ENCODE measurements around the gene STARD3. TPM values are rescaled to one million over a fixed set of nuclear protein-coding genes. Genes with fewer than 3 reads are reported as not detected.

The STARD3 gene
- total RNA-seq, 8 experiments from 2014 or later: 22.8 to 39.8 (median 29.6) TPM

DNA sequence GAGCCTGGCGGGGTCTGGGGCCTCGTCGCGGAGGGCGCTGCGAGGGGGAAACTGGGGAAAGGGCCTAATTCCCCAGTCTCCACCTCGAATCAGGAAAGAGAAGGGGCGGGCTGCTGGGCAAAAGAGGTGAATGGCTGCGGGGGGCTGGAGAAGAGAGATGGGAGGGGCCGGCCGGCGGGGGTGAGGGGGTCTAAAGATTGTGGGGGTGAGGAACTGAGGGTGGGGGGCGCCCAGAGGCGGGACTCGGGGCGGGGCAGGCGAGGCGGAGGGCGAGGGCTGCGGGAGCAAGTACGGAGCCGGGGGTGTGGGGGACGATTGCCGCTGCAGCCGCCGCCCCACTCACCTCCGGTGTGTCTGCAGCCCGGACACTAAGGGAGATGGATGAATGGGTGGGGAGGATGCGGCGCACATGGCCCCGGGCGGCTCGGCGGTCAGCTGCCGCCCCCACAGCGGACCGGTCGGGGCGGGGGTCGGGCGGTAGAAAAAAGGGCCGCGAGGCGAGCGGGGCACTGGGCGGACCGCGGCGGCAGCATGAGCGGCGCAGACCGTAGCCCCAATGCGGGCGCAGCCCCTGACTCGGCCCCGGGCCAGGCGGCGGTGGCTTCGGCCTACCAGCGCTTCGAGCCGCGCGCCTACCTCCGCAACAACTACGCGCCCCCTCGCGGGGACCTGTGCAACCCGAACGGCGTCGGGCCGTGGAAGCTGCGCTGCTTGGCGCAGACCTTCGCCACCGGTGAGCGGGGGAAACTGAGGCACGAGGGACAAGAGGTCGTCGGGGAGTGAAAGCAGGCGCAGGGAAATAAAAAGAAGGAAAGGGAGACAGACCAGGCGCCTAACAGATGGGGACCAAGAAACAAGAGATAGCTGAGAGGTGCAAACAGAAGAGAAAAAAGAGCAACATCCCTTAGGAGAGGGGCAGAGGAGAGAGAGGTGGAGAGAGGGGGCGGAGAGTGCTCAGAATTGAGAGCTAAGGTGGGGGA is 31.3 kb downstream of the STARD3 start, which contains the start of gene PNMT:
Gene PNMT, plus strand, starts transcription at position 509 of the 980 bp plus-strand sequence. Its CDS starts 23 bp downstream, at position 532.
- 0 to 9% (median 4%) methylated on average over 1 to 18 of the region's 85 CpGs; no CpG with 5 or more reads in 3 of the 10 experiments for WGBS, 10 experiments
- Histone ChIP-seq H3K4me1 (replicated peaks in 1 of 2) (peaks cover 17 to 55% of the 10 kb centered on the region in 2 donors), H3K4me3 (peak within 1 kb of the TSS; percentile 17 to 36 (median 21)), H3K27ac (peak within 1 kb of the TSS in 1 of 2 donors; percentile 1)
- in situ Hi-C loops (cut with MboI; ENCODE audit: low pct_unique_long_range_greater_than_20kb in 2 of 9, low sequenced_read_pairs in 9 of 9, unreplicated experiment in 9 of 9): no loop called here
- ATAC-seq (replicated peaks in 6 of 8): peak; percentile 40 to 74 (median 52)

DNA sequence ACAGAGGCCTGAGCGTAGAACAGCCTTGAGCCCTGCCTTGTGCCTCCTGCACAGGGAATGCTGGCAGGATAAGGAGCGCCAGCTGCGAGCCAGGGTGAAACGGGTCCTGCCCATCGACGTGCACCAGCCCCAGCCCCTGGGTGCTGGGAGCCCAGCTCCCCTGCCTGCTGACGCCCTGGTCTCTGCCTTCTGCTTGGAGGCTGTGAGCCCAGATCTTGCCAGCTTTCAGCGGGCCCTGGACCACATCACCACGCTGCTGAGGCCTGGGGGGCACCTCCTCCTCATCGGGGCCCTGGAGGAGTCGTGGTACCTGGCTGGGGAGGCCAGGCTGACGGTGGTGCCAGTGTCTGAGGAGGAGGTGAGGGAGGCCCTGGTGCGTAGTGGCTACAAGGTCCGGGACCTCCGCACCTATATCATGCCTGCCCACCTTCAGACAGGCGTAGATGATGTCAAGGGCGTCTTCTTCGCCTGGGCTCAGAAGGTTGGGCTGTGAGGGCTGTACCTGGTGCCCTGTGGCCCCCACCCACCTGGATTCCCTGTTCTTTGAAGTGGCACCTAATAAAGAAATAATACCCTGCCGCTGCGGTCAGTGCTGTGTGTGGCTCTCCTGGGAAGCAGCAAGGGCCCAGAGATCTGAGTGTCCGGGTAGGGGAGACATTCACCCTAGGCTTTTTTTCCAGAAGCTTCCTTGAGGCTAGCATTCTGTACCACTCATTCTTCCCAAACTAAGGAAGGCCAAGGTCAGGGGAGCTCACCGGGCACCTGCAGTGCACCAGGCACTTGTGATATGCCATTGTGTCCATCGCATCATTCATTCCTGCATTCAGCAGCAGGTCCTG is 33.2 kb downstream of the STARD3 start:
- no peak overlapping the region for H3K27ac ChIP-seq
- in situ Hi-C loops (cut with MboI; ENCODE audit: low pct_unique_long_range_greater_than_20kb in 2 of 9, low sequenced_read_pairs in 9 of 9, unreplicated experiment in 9 of 9): no loop called here
- WGBS, 10 experiments: 80 to 97% (median 85%) methylated on average over 1 to 7 of the region's 23 CpGs; no CpG with 5 or more reads in 4 of the 10 experiments
- no peak overlapping the region for H3K4me3 ChIP-seq
- peaks cover 14 to 43% of the 10 kb centered on the region in 2 donors for H3K4me1 ChIP-seq (replicated peaks in 1 of 2)
- ATAC-seq (replicated peaks in 6 of 8): no peak

DNA sequence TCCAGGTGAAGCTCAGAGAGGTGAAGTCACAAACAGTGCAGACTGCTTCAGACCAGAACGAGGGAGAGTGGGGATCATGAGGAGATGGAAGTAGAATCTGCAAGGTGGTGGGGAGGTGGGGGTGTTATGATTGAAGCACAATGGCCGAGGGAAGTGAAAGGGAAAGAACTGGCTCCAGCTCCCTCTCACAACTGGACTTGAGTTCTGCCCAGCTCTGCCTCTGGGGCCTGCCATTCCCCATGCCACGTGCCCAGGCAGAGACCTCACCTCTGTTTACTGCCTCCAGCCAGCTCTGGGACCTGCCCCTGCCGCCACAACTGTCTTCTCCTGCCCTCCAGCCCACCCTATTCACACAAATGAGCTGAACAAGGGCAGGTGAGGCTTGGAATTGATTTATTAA is 33.8 kb downstream of the STARD3 start:
- Histone ChIP-seq H3K27ac (no peak overlapping the region), H3K4me3 (no peak overlapping the region), H3K4me1 (replicated peaks in 1 of 2) (peaks cover 14 to 39% of the 10 kb centered on the region in 2 donors)
- in situ Hi-C loops (cut with MboI; ENCODE audit: low pct_unique_long_range_greater_than_20kb in 2 of 9, low sequenced_read_pairs in 9 of 9, unreplicated experiment in 9 of 9): no loop called here
- WGBS, 10 experiments: 20 to 82% (median 55%) methylated on average over 1 to 3 of the region's 4 CpGs; no CpG with 5 or more reads in 4 of the 10 experiments
- ATAC-seq (replicated peaks in 6 of 8): no peak

DNA sequence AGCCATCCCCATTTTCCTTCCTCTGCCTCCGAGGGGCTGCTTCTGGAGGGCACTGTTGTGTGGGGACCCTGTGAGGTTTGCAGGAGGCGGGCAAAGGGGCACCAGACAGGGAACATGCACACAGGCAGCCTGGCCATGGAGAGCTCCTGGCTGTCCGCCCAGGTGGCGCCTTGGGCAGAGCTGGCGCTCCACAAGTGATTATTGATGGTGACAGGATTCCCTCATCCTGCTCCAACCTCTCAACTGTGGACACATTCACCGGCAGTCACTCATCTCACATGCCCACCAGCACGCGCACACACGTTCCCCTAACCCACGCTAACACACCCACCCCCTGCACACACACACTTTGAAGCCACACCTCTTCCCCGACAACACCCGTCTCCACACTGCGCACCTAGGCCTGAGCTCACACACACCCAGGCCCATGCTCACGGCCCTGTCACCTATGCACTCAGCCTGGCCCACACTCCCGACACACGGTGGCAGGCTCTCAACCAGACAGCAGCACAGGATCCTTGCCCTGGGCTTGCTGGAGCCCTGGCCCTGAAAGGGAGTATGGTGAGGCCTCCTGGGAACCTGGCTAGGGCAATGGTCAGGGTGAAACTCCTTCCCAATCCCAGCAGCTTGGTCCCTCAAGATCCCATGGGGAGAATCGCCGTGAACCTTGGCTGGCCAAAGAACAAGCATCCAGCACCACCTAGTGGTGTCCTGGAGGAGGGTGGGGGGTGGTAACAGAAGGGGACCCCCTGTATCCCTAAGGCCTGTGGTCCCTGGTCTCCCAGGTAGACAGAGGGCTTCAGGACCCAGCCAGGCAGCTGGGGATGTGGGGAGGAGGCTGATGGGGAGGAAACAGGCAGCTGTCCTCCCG is 34.9 kb downstream of the STARD3 start:
- in situ Hi-C loops (cut with MboI; ENCODE audit: low pct_unique_long_range_greater_than_20kb in 2 of 9, low sequenced_read_pairs in 9 of 9, unreplicated experiment in 9 of 9): no loop called here
- Histone ChIP-seq H3K4me3 (no peak overlapping the region), H3K4me1 (replicated peaks in 1 of 2) (peaks cover 13 to 32% of the 10 kb centered on the region in 2 donors), H3K27ac (no peak overlapping the region)
- 40 to 80% (median 73%) methylated on average over 1 to 4 of the region's 19 CpGs; no CpG with 5 or more reads in 7 of the 10 experiments for WGBS, 10 experiments
- peak; percentile 5 to 44 (median 29) for ATAC-seq (replicated peaks in 6 of 8)

DNA sequence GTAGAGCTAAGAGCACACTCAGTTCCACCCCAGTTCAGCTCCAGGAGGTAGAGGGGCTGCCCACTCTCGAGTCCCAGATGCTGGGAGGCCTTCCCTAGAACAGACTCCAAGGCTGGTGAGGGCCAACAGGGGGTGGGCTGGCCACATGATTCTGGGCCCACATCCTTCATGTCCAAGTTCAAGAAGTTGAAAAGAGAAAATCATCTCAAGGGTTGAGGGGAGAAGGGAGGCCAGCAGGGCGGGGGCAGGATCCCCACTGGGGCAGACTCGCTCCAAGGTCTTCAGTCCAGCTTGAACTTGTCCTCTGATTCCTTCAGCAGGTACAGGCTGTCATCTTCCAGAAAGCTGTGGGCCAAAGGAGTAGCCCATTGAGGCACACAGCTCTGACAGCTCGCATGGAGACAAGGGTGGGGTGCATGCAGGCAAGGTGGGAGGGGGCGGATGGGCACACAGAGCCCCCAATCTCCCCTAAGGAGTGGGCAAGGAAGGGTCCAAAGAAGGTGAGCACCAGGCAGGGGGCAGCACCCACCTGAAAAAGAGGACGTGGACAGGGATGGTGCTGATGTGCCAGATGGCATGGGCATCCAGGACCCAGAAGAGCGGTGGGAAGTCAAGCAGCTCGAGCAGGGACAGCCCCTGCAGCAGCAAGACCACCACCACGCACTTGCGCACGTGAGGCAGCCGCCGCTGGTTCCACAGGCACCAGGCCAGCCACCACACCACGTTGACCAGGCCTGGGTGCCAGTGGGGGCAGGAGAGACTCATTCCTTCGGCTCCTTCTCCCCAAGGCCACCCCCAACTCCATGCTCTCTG is 35.8 kb downstream of the STARD3 start:
- no peak overlapping the region for H3K27ac ChIP-seq
- H3K4me1 ChIP-seq (replicated peaks in 1 of 2): peaks cover 6 to 24% of the 10 kb centered on the region in 2 donors
- no peak for ATAC-seq (replicated peaks in 6 of 8)
- 40 to 88% (median 64%) methylated on average over 1 to 6 of the region's 15 CpGs; no CpG with 5 or more reads in 6 of the 10 experiments for WGBS, 10 experiments
- in situ Hi-C loops (cut with MboI; ENCODE audit: low pct_unique_long_range_greater_than_20kb in 2 of 9, low sequenced_read_pairs in 9 of 9, unreplicated experiment in 9 of 9): no loop called here
- no peak overlapping the region for H3K4me3 ChIP-seq

DNA sequence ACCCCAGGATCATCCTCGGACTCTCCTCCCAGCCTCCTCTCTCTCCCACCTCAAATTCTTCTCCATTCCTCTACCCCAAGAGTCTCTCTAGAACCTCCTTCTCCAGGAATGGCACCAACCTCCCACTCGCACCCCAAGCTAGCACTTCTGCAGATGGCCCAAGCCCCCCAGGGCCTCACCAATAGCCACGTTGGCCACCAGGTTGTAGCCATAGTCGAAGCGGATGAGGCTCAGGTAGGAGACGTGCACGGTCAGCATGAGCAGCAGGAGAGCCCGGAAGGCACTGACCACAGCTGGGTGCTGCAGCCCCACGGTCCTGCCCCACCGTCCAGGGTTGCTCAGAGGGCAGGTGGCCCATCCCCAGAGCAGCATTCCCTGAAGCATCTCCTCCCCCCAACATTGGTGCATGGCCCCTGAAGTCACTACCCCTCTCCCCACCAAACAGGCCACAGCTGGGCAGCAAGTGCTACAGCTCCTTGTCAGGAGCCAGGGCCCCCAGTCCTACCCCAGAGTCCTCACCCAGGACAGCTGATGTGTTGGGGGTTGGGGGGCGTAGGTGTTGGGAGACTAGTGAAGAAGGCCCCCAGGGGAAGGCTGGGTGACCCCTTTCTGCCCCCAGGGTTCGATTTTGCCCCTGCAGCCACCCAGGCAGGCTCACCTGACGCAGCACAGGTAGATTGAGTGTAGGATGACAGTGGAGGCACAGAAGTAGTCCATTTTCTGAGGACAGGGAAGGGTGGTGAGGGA is 36.6 kb downstream of the STARD3 start:
- Histone ChIP-seq H3K27ac (no peak overlapping the region), H3K4me3 (no peak overlapping the region), H3K4me1 (replicated peaks in 1 of 2) (peaks cover 5 to 18% of the 10 kb centered on the region in 2 donors)
- 0 to 90% (median 67%) methylated on average over 1 to 2 of the region's 13 CpGs; no CpG with 5 or more reads in 7 of the 10 experiments for WGBS, 10 experiments
- in situ Hi-C loops (cut with MboI; ENCODE audit: low pct_unique_long_range_greater_than_20kb in 2 of 9, low sequenced_read_pairs in 9 of 9, unreplicated experiment in 9 of 9): no loop called here
- ATAC-seq (replicated peaks in 6 of 8): no peak

DNA sequence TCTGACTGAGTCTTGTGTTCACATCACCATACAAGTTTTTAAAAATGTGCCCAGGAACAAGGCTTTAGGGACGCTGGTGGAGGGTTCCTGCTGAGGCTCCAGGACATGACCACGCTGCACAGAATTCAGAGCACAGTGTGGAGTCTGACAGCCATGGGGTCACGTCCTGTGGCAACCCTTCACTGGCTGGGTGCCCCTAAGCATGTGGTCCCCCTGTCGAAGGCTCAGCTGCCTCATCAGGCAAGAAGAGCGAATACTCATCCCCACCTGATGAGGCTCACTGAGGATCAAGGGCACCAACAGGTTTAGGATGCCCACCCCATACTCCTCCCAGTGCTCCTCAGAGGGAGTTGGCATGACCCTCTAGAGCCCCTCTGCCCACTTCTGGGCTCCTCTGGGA is 37.2 kb downstream of the STARD3 start:
- no peak overlapping the region for H3K27ac ChIP-seq
- in situ Hi-C loops (cut with MboI; ENCODE audit: low pct_unique_long_range_greater_than_20kb in 2 of 9, low sequenced_read_pairs in 9 of 9, unreplicated experiment in 9 of 9): no loop called here
- ATAC-seq (replicated peaks in 6 of 8): no peak

DNA sequence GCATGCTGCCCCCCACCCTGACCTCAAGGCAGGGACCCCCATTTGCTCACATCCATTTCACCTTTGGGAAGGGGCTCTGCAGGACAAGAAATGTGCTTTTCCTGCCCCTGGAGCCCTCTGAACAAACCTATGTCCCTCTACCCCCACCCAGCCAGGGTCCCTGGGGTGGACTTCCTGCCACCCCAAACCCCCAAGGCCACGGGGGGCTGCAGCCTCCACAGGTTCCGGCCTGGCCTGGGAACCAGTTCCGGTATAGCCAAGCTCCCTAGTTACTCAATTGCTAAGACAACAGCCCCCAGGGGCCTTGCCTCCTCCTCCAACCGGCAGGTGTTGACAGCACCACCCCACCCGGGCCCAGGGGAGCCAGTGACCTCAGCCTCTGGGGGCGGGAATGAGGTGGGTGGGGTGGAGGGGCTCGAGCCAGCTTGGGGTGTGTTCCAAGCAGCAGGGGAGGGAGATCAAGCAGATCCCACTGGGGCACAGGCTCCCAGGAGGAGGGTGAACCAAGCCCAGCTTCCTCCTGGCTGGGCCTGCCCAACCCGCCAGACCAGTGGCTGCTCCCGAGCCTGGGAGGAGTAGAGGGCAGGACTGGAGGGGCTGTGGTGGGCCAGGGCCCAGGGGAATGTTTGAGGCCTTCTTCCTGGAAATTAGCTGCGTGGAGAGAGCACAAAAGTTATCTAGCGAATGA is 37.9 kb downstream of the STARD3 start:
- no peak overlapping the region for H3K4me3 ChIP-seq
- H3K4me1 ChIP-seq (replicated peaks in 1 of 2): peaks cover 1 to 9% of the 10 kb centered on the region in 2 donors
- 56% methylated on average over 3 of the region's 11 CpGs; no CpG with 5 or more reads in 9 of the 10 experiments for WGBS, 10 experiments
- in situ Hi-C loops (cut with MboI; ENCODE audit: low pct_unique_long_range_greater_than_20kb in 2 of 9, low sequenced_read_pairs in 9 of 9, unreplicated experiment in 9 of 9): no loop called here
- H3K27ac ChIP-seq: no peak overlapping the region
- peak in 7 of 8 experiments; percentile 3 to 76 (median 12) for ATAC-seq (replicated peaks in 6 of 8)

More for the DNA sequence above, 37.2 kb downstream of the STARD3 start:
- Histone ChIP-seq H3K4me3 (no peak overlapping the region), H3K4me1 (replicated peaks in 1 of 2) (peaks cover 4 to 15% of the 10 kb centered on the region in 2 donors)
- 40 to 100% (median 50%) methylated on average over 1 to 2 of the region's 5 CpGs; no CpG with 5 or more reads in 6 of the 10 experiments for WGBS, 10 experiments

DNA sequence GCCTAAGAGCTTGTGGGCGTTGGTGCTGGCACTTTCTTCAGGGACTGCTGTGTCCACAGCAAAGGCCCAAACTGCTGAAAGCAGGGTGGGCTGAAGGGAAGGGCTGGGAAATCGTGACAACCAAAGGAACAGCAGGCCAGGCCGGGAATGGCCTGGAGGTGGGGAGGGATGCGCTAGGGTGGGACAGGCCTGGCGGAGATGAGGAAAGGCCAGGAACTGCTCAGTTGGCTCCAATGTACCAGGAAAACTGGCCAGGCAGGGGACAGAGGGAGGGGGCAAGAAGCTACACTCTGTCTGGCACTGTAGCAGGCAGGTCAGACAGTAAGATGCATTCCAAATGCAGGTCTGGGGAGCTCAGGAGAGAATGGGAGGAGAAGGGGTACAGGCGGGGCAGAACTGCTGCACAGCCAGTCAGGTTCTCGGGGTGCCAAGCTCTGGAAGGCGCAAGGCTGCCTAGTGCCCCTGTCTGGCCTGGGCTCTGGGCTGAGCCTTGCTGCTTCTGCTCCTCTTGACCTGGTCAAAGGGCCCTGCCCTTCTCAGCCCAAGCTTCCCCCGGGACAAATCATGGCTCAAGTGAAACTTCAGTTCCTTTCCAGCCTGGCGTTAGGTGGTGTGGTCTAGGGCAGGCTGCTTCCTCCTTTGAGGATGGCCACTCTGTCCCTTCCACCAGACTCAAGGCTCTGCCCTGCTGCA is 38.6 kb downstream of the STARD3 start:
- in situ Hi-C loops (cut with MboI; ENCODE audit: low pct_unique_long_range_greater_than_20kb in 2 of 9, low sequenced_read_pairs in 9 of 9, unreplicated experiment in 9 of 9): no loop called here
- peaks cover 0 to 8% of the 10 kb centered on the region in 2 donors for H3K4me1 ChIP-seq (replicated peaks in 1 of 2)
- 0 to 100% (median 85%) methylated on average over 1 to 5 of the region's 10 CpGs; no CpG with 5 or more reads in 5 of the 10 experiments for WGBS, 10 experiments
- ATAC-seq (replicated peaks in 6 of 8): peak in 3 of 8 experiments; percentile 41 to 42 (median 41)
- H3K27ac ChIP-seq: peak overlapping the region in 1 of 2 donors; percentile 39
- no peak overlapping the region for H3K4me3 ChIP-seq

DNA sequence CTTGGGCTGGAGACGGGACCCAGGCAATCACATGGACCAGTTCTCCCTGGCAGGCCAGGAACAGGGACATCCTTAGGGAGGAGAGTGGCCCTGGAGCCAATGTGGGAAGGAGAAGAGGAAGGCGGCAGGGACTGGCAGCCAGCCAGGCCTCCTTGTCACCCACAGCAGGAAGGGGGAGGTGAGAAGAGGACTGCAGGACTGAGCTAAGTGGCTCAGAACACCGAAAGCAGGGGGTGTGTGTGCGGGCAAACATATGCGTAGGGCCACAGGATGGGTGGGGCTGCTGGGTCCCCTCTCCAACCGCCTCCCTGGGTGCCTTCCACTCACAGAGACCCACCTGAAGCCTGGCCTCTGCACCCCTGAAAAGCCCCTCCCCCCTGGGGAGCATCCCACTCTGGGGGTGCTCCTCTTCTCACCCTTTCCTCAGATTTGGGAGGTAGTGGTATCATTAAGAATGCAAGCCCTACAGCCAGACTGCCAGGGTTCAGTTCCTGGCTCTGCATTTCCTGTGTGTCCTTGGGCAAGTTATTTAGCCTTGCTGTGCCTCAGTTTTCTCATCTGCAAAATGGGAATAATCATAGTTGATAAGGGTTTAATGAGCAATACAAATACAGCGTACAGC is 39.4 kb downstream of the STARD3 start:
- peaks cover 0 to 8% of the 10 kb centered on the region in 2 donors for H3K4me1 ChIP-seq (replicated peaks in 1 of 2)
- no peak overlapping the region for H3K4me3 ChIP-seq
- WGBS, 10 experiments: 67 to 92% (median 80%) methylated on average over 1 to 3 of the region's 7 CpGs; no CpG with 5 or more reads in 5 of the 10 experiments
- H3K27ac ChIP-seq: peak overlapping the region in 1 of 2 donors; percentile 39
- peak in 3 of 8 experiments; percentile 2 to 26 (median 17) for ATAC-seq (replicated peaks in 6 of 8)
- in situ Hi-C loops (cut with MboI; ENCODE audit: low pct_unique_long_range_greater_than_20kb in 2 of 9, low sequenced_read_pairs in 9 of 9, unreplicated experiment in 9 of 9): no loop called here

All from motor neuron (in vitro differentiated cells).